ENCODE measurements around the gene MPHOSPH9.

MPHOSPH9 gene

GRCh38 chr12:123120452-123121166 is 112.3 kb downstream of the MPHOSPH9 start:
- DNase-seq = no peak

GRCh38 chr12:123119808-123120207 is 113.1 kb downstream of the MPHOSPH9 start:
- no peak for DNase-seq

GRCh38 chr12:123118497-123118896 is 114.4 kb downstream of the MPHOSPH9 start:
- no peak for DNase-seq

- peak; percentile 22 for DNase-seq
Measured at GRCh38 chr12:123115409-123116121, 117.4 kb downstream of the MPHOSPH9 start.

DNA sequence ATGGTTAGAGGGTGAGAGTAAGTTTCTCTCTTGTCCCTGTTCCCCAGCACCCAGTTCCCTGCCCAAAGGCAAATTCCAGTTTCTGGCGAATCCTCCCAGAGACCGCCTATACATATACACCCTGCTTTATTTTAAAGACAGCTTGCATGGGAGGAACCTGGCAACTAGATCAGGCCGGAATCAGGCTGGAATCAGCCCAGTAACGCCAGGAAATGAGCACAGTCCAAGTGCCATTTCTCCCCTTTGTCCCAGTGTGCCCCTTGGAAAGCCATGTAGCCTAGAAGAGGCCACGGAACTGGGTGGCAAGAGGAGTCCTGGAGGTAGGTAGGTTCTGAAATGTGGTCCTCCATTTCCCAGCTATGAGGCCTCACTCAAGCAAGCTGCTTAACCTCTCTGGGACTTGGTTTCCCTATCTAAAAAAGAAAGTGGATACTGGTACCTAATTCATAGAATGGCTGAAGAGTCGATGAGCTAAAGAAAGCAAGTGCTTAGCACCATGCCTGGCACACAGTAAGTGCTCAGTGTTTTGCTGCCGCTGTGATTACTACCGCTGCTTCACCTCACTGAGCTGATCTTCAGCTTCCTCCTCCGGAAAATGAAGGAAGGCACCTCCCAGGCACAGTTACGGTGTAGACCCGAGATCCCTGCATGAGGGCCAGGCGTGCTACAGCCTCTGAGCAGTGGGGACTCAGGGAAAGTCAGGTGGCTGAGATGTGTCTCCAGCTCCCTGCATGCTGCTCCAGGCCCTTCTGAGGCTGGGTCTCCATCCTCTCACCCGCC is 118.4 kb downstream of the MPHOSPH9 start:
- no peak for DNase-seq

GRCh38 chr12:123113026-123113425 is 119.9 kb downstream of the MPHOSPH9 start:
- DNase-seq = peak; percentile 7

- DNase-seq = no peak
Measured at GRCh38 chr12:123111498-123112165, 121.3 kb downstream of the MPHOSPH9 start.

DNA sequence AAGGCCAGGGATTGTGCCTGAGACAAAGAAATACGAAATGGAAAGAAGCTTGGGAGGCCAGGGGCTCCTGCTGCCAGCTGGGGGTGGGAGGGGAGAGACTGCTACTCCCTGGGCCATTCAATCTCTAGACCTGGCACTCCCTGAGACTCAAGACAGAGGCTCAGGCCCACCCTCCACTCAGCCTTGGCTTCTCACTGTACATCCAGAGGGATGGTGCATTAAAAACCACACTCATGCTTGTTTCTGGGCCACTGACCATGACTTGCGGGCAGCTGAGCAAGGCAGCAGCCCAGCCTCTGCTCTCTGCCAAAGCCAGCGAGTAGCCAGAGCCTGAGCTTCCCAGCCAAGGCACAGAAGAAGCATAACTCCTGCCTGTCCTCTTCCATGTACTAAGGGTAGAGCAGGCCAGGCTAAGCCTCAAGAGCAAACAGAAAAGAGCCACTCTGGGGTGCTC is 123.6 kb downstream of the MPHOSPH9 start:
- DNase-seq = no peak

- no peak for DNase-seq
Measured at GRCh38 chr12:123108682-123109066, 124.3 kb downstream of the MPHOSPH9 start.

- DNase-seq = no peak
Measured at GRCh38 chr12:123107926-123108681, 124.8 kb downstream of the MPHOSPH9 start.

- peak; percentile 32 for DNase-seq
Measured at GRCh38 chr12:123106640-123107359, 126.1 kb downstream of the MPHOSPH9 start.

DNA sequence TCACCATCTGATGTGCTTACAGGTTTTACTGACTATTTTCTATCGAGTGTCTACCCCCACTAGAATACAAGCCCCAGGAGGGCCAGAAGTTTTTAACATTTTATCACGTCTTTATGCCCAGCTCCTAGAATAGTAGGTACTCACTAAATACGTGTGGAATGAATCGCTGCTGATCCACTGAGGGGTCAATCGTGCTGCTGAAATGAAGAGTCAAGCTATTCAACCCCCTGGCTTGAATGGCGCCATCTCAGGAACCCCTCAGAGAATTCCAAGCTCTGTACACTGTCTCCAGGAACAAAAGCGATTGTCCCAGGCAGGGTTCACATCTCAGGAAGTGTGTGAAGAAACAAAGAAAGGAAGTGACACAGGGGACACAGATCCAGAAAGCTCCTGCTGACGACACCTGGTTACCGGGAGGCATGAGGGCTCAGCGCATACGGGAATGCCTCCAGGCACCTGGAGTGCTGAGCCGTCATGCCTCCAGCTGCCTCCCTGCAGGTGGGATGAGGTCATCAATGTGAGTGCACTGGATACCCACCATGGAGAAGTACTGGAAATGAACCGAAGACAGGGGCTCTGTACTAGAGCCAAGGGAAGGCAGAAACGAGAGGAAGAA is 127.6 kb downstream of the MPHOSPH9 start:
- DNase-seq = no peak

- no peak for DNase-seq
Measured at GRCh38 chr12:123104809-123105208, 128.1 kb downstream of the MPHOSPH9 start.

Data from OCI-M1 (cell line).